ENCODE measurements around the gene SBF1. TPM values are rescaled to one million over a fixed set of nuclear protein-coding genes. Genes with fewer than 3 reads are reported as not detected.

SBF1 gene
- total and polyA plus RNA-seq, 4 donors: 30.1 to 76.9 (median 34.2) TPM

DNA sequence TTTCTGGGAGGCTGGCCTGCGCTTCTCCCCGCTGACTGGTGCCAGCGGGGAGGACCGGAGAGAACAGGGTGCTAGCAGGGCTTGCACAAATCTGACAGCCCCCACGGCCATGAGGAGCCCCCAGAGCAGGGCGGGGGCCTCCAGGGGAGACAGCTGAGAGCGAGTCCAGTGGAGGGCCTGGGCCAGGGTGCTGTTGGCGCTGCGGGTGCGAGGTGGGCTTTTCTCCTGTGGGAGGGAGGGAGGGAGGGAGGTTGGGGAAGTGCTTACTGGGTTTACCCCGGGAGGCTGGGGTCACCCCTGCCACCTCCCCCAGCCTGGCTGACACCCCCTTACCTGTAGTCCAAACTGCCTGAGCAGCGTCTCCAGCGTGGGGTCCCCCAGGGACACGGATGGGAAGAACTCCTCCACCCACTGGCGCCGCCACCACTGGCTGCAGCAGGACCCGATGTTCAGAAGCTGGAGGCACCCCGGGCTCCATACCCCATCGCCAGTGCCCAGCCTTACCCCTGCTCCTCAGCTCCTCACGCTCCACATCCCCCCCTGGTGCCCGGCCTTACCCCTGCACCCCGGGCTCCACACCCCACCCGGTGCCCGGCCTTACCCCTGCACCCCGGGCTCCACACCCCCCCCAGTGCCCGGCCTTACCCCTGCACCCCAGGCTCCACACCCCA is 28.8 kb upstream of the SBF1 start:
- H3K4me3 ChIP-seq: no peak overlapping the region
- no peaks in the 10 kb centered on the region for H3K9me3 ChIP-seq (ENCODE audit: control insufficient read depth in 4 of 4, insufficient read depth in 3 of 4, low read length in 3 of 4)
- H3K36me3 ChIP-seq (ENCODE audit: control insufficient read depth in 4 of 4, insufficient read depth in 4 of 4, low read length in 4 of 4): peaks cover 0 to 38% (median 4%) of the 10 kb centered on the region in 4 donors
- H3K27me3 ChIP-seq (ENCODE audit: control insufficient read depth in 3 of 3, insufficient read depth in 3 of 3, low read length in 2 of 3): no peaks in the 10 kb centered on the region
- WGBS, 2 donors: 93% methylated on average over 15 to 26 of the region's 26 CpGs
- H3K4me1 ChIP-seq (ENCODE audit: control insufficient read depth in 5 of 5, insufficient read depth in 5 of 5, low read length in 5 of 5): peaks cover 1 to 12% (median 7%) of the 10 kb centered on the region in 5 donors
- TF ChIP-seq, protein P1, sequence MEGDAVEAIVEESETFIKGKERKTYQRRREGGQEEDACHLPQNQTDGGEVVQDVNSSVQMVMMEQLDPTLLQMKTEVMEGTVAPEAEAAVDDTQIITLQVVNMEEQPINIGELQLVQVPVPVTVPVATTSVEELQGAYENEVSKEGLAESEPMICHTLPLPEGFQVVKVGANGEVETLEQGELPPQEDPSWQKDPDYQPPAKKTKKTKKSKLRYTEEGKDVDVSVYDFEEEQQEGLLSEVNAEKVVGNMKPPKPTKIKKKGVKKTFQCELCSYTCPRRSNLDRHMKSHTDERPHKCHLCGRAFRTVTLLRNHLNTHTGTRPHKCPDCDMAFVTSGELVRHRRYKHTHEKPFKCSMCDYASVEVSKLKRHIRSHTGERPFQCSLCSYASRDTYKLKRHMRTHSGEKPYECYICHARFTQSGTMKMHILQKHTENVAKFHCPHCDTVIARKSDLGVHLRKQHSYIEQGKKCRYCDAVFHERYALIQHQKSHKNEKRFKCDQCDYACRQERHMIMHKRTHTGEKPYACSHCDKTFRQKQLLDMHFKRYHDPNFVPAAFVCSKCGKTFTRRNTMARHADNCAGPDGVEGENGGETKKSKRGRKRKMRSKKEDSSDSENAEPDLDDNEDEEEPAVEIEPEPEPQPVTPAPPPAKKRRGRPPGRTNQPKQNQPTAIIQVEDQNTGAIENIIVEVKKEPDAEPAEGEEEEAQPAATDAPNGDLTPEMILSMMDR (IDR thresholded peaks at IDR 0.05; ENCODE audit: control extremely low read depth, extremely low read depth): no peak
- no peak overlapping the region for H3K27ac ChIP-seq (ENCODE audit: low read depth in 1 of 2, low read length in 1 of 2)
- ATAC-seq (ENCODE audit: insufficient read depth, low FRiP score): no peak
- no peak for DNase-seq
- H3K9ac ChIP-seq (ENCODE audit: insufficient read depth in 1 of 2, low read length in 2 of 2): no peak overlapping the region

DNA sequence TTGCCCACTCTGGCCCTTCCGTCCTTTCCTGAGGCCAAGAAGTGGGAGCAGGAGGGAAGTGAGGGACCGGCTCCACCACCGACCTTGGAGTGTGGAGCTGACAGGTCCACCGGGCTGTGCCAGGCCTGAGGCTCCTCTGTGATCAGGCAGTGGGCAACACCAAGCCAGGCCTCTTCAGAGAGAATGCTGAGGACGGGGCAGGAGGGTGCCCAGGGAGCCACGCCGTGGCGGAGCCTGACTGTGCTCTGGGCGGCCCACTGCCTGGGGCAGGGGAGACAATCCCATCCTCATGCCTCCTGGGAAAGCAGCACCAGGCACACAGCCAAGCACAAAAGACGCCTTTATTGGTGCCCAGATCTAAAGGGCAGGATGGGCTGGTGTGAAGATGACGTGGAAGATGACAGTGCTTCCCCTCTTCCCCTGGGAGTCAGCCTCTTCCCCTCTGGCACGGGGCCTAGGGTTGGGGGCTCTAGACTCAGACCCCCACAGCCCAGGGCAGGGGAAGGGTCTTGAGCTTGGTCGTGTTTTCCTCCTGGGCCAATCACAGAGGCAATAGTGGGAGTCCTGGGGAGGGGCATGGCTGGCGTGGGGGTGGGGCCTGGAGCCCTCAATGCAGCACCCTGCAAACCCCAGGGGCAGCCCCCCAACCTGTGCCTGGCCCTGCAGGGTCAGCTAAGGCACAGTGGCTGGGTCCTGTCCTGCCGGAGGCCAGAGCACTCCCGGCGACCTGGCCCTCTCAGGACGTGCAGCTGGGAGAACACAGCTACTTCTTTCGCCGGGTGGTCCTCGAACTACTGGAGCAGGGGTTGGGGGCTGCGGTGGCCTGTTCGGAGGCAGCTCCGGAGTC is 28.0 kb upstream of the SBF1 start:
- DNase-seq (no peak), ATAC-seq (ENCODE audit: insufficient read depth, low FRiP score) (no peak)
- TF ChIP-seq, protein P1 (IDR thresholded peaks at IDR 0.05; ENCODE audit: control extremely low read depth, extremely low read depth): no peak
- H3K9ac ChIP-seq (ENCODE audit: insufficient read depth in 1 of 2, low read length in 2 of 2): no peak overlapping the region
- H3K4me3 ChIP-seq: no peak overlapping the region
- H3K27me3 ChIP-seq (ENCODE audit: control insufficient read depth in 3 of 3, insufficient read depth in 3 of 3, low read length in 2 of 3): no peaks in the 10 kb centered on the region
- 91 to 92% methylated on average over 24 of the region's 24 CpGs for WGBS, 2 donors
- peaks cover 0 to 12% (median 7%) of the 10 kb centered on the region in 5 donors for H3K4me1 ChIP-seq (ENCODE audit: control insufficient read depth in 5 of 5, insufficient read depth in 5 of 5, low read length in 5 of 5)
- H3K9me3 ChIP-seq (ENCODE audit: control insufficient read depth in 4 of 4, insufficient read depth in 3 of 4, low read length in 3 of 4): no peaks in the 10 kb centered on the region
- H3K27ac ChIP-seq (ENCODE audit: low read depth in 1 of 2, low read length in 1 of 2): no peak overlapping the region
- peaks cover 0 to 38% (median 4%) of the 10 kb centered on the region in 4 donors for H3K36me3 ChIP-seq (ENCODE audit: control insufficient read depth in 4 of 4, insufficient read depth in 4 of 4, low read length in 4 of 4)

DNA sequence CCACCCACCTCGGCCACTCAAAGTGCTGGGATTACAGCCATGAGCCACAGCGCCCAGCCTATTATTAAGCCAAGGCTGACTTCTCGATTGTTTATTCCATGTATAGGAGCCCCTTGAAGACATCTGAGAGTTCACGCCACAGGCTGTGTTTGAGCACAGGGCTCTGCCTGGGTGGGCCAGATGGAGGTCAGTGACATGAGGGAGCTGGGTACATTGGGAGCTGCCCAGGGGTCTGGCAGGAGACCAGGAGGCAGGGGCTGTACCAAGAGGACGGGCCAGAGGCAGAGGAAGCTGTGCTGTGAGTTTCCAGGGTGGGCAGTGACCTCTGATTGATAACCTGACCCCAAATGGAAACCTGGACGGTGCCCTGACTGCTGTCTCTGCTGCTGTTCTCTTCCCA is 27.3 kb upstream of the SBF1 start:
- Histone ChIP-seq H3K27ac (ENCODE audit: low read depth in 1 of 2, low read length in 1 of 2) (no peak overlapping the region), H3K27me3 (ENCODE audit: control insufficient read depth in 3 of 3, insufficient read depth in 3 of 3, low read length in 2 of 3) (no peaks in the 10 kb centered on the region), H3K4me1 (ENCODE audit: control insufficient read depth in 5 of 5, insufficient read depth in 5 of 5, low read length in 5 of 5) (peaks cover 0 to 12% (median 7%) of the 10 kb centered on the region in 5 donors), H3K9me3 (ENCODE audit: control insufficient read depth in 4 of 4, insufficient read depth in 3 of 4, low read length in 3 of 4) (no peaks in the 10 kb centered on the region), H3K9ac (ENCODE audit: insufficient read depth in 1 of 2, low read length in 2 of 2) (no peak overlapping the region), H3K4me3 (no peak overlapping the region), H3K36me3 (ENCODE audit: control insufficient read depth in 4 of 4, insufficient read depth in 4 of 4, low read length in 4 of 4) (peaks cover 0 to 38% (median 4%) of the 10 kb centered on the region in 4 donors)
- no peak for ATAC-seq (ENCODE audit: insufficient read depth, low FRiP score)
- no peak for DNase-seq
- TF ChIP-seq, protein P1 (IDR thresholded peaks at IDR 0.05; ENCODE audit: control extremely low read depth, extremely low read depth): no peak
- 85 to 97% methylated on average over 6 of the region's 6 CpGs for WGBS, 2 donors
